NOMO-1 treated with dmso at 0.1 percent for 144 hours (cell line): ENCODE measurements around the gene RAB39B.
A peak's percentile ranks its signal among the peaks of the same experiment; 100 is the strongest.
"Not testable (repeated sequence)": the region's sequence is repeated elsewhere in the genome, so short reads cannot be mapped to it uniquely, and the experiment has no call there.

Source experiments
- DNase-seq: peaks from one replicate; lab custom pipeline; 2025; ENCODE audit not compliant: unreplicated experiment; lab: John Stamatoyannopoulos, UW

The RAB39B gene, protein sequence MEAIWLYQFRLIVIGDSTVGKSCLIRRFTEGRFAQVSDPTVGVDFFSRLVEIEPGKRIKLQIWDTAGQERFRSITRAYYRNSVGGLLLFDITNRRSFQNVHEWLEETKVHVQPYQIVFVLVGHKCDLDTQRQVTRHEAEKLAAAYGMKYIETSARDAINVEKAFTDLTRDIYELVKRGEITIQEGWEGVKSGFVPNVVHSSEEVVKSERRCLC

DNA sequence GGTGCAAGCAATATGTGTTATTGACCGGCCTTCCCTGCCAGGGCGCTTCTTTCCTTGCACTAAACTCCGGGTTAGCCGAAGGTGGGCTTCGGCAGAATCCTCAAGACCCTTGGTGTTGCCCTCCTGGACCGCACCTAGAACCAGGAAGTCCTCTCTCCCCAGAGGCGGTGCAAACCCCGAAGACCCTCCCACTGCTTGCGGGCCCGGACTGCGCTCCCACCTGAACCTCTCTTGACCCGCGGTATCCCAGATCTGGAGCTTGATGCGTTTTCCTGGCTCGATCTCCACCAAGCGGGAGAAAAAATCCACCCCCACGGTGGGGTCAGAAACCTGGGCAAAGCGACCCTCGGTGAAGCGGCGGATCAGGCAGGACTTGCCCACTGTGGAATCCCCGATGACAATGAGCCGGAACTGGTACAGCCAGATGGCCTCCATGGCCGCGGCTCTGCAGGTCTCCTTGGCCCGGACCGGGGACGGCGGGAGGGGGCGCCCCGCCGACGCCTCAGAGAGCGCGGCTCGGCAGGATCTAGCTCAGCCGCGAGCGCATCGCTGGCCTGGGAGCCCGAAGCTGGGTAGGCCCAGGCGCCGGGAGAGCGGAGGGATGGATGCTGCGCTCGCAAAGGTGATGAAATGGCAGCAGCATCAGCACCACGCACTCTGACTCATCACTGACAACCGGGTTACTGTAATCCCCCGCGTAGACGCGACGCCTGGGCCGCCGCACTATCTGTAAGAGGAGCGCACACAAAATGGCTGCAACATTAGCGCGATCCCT is at the start of gene RAB39B:
TSS of gene RAB39B (minus strand) at position 638 of the 775 bp plus-strand sequence. CDS start at position 435, 203 bp downstream.
- DNase-seq: peak; percentile 9

DNA sequence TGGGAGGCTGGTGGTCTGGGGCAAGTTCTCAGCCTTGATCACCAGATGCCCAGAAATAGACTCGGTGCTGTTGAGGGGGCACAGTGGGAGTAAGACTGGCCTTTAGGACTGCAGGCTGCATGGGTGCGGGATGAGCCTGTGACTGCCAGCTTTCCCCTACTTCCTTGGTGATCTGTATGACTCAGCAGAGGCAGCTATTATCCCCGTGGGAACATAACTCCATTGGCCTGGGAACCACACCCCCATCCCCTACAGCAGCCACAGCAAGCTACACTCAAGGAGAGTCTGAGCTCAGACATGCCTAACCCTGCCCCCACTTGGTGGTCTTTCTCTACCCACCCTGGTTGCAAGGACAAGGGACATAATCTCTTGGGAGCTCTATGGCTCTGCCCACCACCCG is 49.5 kb upstream of the RAB39B start:
- DNase-seq: no peak

DNA sequence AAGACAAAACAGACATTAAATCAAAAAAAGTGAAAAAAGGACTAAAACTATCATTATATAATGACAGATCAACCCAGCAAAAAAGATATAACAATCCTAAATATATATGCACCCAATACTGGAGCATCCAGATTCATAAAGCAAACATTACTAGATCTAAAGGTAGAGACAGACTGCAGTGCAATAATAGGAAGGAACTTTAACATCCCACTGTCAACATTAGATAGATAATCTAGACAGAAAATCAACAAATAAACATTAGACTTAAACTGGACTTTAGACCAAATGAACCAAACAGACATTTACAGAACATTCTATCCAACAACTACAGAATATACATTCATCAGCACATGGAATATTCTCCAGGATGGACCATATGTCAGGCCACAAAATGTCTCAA is 29.5 kb upstream of the RAB39B start:
- DNase-seq: no peak

DNA sequence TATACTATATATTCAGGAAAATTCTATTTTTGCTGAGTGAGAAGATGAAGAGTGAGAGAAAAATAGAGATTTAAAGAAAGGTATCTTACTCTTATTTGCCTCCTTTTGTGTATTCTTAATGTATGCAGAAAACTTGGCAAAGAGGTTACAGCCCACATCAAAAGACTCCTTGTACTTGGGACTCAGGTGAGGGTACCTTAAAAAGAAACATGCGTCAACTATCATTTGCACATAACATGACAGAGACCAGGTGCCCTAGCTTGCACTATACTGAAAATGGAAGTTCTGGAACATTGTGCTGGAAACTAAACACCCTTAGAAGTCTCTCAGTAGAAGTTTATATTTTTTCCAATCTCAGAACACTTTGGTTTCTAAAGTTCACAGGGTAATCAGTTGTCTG is 15.6 kb upstream of the RAB39B start:
- no peak for DNase-seq

DNA sequence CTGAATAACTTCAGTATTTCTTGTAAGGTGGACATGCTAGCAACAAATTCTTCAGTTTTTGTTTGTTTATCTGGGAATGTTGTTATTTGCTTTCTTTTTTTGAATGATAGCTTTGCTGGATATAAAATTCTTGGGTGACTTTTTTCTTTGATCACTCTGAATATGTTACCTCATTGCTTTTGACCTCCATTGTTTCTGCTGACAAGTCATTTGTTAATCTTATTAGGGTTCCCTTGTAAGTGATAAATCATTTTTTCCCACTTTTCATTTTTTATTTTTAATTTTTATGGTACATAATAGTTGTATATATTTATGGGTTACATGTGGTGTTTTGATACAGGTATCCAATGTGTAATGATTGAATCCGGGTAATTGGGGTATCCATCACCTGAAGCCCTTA is 6.7 kb upstream of the RAB39B start:
- no peak for DNase-seq

DNA sequence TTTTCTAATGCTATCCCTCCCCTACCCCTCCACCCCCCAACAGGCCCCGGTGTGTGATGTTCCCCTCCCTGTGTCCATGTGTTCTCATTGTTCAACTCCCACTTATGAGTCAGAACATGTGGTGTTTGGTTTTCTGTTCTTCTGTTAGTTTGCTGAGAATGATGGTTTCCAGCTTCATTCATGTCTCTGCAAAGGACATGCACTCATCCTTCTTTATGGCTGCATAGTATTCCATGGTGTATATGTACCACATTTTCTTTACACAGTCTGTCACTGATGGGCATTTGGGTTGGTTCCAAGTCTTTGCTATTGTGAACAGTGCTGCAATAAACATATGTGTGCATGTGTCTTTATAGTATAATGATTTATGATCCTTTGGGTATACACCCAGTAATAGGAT is 3.7 kb upstream of the RAB39B start:
- not testable (repeated sequence) for DNase-seq

DNA sequence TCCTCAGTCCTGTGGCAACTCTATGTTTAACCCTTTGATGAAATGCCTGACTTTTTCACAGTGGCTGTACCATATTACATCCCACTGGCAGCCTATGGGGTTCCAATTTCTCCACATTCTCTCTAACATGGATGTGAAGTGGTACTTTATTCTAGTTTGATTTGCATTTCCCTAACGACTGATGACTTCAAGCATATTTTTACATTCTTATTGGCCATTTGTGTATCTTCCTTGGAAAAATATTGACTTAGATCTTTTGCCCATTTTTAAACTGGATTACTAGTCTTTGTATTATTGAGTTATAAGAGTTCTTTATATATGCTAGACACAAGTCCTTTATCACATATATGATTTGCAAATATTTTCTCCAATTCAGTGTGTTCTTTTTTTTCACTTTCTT is 2.1 kb upstream of the RAB39B start:
- DNase-seq: no peak

DNA sequence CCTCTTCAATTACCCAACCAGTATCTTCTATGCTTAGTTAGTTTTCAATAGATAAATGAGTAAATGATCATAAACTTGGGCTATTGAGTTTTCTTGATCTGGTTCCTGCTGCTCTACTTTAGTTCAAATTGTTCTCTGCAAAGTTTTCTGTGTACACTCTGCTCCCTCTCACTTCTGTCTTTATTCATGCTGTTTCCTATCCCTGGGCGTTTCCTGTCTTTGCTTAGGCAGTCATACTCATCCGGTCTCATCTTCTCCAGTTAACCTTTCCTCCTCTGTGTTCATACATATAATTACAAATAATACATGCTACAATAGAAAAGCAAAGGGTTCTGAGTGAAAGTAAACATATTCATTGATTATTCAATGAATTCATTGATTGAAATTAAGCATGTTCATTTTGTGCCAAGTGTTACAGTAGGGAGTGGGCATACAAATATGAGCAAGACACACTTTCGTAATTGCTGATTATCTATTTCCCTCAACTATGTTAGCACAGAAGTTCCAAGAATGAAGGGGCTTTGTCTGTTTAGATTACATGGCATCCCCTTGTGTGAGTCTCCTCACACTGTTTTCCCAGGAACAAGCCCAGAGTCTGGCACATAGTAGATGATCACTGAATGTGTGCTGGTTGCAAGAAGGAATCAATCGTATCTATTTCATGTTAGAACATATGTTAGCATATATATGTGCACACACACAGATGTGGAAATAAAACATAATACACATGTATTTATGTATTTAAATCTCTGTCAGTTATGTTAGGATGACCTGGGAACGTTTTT is 1.1 kb downstream of the RAB39B start:
- no peak for DNase-seq

DNA sequence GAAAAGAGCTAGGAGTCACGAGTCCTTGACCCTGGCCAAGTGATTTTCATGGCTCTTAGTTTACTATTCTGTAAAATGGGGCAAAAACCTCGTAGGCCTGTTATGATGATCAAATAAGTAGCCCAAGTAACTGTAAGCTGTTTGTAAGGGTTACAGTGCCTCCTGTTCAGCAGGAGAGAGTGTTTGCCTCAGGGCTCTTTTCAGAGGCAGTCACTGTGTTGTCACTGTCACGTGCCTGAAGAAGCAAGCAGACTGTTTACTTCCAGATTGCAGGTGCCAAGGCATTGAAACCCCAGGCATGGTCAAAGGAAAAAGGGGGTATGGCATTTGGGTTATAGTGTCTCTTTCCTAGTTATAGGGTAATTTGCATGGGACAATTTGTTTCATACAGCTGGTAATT is 4.5 kb downstream of the RAB39B start:
- DNase-seq: no peak

DNA sequence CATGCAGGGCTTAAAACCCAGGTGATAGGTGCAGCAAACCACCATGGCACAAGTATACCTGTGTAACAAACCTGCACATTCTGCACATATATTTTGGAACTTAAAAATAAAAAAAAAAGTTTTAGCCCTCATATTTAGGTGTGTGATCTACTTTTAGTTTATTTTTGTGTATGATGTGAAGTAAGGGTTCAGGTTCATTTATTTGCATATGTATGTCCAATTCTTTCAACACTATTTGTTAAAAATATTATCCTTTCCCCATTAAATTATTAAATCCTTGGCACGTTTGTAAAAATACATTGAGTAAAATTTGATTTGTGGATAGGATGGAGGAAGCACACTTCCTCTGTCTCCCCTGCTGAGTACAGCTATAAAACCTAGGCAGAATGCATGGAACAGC is 12.9 kb downstream of the RAB39B start:
- no peak for DNase-seq

DNA sequence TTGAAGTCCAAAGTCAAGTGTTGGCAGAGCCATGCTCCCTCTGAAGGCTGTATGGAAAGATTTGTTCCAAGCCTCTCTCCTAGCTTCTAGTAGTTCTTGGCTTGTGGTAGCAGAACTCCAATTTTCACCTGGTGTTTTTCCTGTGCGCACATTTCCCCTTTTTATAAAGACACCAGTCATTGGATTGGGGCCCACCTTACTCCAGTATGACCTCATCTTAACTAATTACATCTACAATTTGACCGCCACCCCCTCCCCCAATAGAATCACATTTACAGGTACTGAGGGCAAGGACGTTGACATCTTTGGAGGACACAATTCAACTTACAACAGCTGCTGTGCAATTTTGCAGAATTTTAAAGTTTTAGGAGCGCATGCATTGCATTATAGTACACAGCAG is 16.8 kb downstream of the RAB39B start:
- DNase-seq: no peak

DNA sequence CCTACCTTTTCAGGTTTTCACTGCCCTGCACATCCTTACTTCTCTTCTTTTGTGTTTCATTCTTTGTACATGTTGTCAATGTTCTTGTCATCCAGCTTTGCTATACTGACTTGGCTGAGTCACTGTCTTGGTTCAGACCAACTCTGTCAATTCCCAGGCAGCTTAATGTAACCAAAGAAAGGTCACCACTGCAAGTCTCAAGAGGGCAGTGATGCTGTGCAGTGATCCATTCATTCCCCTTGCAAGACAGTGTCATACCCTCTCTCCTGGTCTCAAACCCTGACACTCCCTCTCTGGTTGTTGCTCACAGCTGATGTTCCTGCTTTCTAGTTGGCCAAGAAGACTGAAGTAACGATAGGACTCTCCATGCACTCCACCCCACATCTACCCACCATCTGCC is 17.5 kb downstream of the RAB39B start:
- no peak for DNase-seq

DNA sequence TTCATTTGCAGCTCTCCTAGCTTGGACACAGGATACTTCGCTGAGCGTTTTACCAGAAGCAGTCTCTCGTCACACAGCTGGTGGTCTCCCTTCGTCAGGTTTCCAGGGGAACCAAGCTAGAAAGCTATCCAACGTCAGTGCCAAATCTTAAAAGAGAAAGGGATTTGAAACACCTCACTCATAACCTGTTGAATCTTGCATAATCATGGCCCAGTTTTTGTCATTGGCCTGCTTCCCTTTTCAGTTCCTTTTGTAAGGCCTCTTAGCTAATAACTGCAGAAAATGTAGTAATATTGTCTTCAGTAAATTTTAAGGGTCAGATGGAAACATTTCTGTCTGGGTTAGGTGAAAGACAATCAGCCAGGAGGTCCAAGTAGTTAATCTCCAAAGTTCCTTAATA is 22.0 kb downstream of the RAB39B start:
- DNase-seq: peak; percentile 61

DNA sequence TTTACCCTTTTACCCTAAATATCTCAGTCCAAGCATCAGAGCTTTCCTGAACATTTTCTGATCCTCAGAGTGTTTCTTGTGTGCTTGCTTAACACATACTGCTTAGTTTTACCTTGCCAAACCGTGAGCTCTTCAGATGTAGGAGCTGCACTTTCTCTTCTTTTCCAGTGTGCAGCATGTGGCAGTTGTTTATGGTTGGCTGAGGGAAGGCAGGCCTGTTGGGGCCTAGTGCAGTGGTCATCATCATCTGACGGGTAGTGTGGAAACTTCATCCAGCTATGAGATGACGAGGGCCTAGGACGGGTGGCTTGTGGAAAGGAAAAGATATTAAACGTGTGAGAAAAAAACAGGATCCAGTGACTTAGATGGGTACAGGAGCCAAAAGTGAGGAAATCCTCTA is 26.6 kb downstream of the RAB39B start:
- DNase-seq: no peak

DNA sequence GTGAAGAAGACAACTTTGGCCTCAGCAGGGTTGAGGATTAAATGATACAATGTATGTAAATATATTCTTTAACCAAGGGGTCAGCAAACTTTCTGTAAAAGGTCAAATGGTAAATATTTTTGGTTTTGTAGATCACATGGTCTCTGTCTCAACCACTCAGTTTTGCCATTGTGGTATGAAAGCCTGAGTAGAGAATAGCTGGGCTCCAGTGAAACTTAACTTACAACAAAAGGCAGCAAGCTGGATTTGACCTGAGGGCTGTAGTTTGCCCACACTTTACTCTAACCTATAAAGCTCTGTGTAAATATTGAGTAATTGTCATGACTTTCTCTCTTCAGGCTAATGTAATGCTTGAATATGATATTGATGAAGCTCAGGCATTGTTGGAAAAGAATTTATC is 28.4 kb downstream of the RAB39B start:
- DNase-seq: no peak

DNA sequence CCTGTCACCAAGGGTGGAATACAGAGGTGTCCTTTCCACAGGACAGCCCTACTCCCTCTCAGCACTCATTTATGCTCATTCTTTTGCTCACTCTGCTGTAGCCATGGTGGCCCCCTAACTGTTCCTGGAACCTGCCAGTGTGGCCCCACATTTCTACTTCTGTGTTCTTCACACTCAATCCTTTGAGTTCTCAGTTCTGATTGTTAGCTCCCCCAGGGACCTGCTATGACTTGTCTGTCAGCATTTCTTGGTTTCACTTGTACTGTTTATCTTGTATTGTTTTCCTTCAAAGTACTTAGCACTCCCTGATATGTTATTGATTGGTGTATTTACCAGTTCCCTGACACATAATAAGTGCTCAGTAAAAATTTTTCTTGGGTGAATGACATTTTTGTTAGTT is 33.1 kb downstream of the RAB39B start:
- DNase-seq: no peak

DNA sequence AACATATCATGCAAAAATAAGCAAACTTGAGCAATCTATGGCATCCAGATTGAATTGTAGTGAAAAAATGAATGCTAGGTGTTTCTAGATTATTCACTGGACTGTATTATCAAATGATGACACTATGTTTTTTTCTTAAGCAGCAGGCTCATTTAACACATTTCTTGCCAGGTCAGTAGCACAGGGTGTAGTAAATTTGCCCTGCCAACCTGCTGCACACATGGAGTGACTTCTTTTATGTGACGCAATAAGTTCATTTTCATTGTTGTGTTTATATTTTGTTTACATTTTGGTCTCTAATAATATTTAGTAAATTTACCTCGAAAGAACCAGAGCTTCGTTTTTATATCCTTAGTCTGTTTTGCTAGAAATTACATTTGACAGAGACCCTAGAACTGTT is 38.5 kb downstream of the RAB39B start:
- DNase-seq: no peak

DNA sequence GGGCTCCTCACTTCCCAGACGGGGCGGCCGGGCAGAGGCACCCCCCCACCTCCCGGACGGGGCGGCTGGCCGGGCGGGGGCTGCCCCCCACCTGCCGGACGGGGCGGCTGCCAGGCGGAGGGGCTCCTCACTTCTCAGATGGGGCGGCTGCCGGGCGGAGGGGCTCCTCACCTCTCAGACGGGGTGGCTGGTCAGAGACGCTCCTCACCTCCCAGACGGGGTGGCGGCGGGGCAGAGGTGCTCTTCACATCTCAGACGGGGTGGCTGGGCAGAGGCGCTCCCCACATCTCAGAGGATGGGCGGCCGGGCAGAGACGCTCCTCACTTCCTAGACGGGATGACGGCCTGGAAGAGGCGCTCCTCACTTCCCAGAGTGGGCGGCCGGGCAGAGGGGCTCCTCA is 40.5 kb downstream of the RAB39B start:
- not testable (repeated sequence) for DNase-seq

DNA sequence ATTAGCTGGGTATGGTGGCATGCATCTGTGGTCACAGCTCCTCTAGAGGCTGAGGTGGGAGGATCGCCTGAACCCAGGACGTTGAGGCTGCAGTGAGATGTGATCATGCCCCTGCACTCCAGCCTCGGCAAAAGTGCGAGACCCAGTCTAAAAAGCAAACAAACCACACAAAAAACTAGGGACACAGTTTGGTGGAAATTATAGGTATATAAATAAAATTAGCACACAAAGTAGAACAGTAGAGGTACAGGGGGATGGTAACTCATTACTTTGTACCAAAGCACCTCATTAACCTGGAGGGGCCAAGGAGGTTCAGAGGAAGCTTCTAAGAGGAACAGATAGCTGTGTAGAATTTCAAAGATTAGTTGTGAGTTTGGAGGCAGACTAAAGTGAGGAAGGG is 42.9 kb downstream of the RAB39B start:
- DNase-seq: no peak

DNA sequence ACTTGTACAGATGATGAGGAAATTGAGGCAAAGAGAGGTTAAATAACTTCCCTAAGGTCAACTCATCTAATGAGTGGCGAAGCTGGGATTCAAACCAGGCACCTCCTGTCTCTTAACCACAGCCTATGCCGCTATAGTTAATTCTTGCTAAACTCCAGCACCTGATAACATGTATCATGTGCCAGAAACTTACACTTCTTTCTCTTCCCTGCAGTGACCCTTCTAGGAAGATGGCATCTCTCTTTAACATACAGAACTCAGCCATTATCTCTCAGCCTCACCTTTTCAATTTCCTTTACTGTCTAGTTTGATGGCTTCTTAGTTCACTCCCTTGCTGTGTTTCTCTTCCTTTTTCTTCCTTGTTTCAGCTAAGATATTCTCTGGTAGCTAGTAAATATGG is 45.5 kb downstream of the RAB39B start:
- DNase-seq: no peak

DNA sequence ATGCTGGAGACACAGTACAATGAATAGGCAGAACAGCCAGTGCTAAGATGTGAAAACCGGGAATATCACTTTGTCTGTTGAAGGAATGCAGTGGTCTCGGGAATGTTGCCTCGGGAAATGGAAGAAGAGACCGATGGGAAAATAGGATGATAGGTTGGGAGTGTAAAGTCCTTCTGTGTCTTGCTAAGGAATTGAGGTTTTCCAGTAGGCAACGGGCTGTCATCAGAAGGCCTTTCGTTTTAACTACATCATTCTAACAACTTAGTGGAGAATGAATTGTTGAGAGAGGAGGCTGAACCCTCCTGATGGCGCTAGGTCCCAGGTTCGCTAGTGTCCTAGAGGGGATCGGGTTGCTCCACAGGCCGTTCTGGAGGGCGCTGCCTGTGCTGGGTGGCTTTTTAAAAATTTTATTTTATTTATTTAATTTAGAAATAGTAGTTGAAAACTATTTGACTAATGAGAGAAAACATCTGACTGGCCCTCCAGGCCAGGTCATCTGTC is 47.3 kb downstream of the RAB39B start:
- no peak for DNase-seq
